Bronchial epithelial cell (primary cell): ENCODE results near the gene PRELP. TPM values are rescaled to one million over a fixed set of nuclear protein-coding genes. Genes with fewer than 3 reads are reported as not detected.
"Not testable (repeated sequence)": the region's sequence is repeated elsewhere in the genome, so short reads cannot be mapped to it uniquely, and the experiment has no call there.

Experiments
- DNase-seq: peaks from one replicate; pipeline ENCODE4 v3.0.0-alpha.2; 2010; ENCODE audit warnings: low read depth
- FAIRE-seq: peaks from 2 replicates; lab custom pipeline; 2011; peaks lifted over from hg19 to GRCh38; lab: Jason Lieb, UNC
- H3K27me3 ChIP-seq: 2 replicates; pipeline ENCODE4 v1.5.1; 2011; ENCODE audit warnings: low read length; ENCODE audit not compliant: control insufficient read depth, insufficient read depth
- H3K36me3 ChIP-seq: 2 replicates; pipeline ENCODE4 v1.5.1; 2011; ENCODE audit warnings: low read length; ENCODE audit not compliant: control insufficient read depth, insufficient read depth
- H3K4me3 ChIP-seq: 2 replicates; pipeline ENCODE4 v1.5.1; 2011; ENCODE audit warnings: mild to moderate bottlenecking, low read depth, low read length, control low read depth
- CTCF ChIP-seq: IDR thresholded peaks from 2 replicates; pipeline ENCODE4 v1.5.1; 2011; ENCODE audit warnings: mild to moderate bottlenecking, moderate library complexity, low read length, control low read depth, inconsistent platforms; ENCODE audit not compliant: insufficient read depth, severe bottlenecking
- total RNA-seq: library from RNA; depleted of rRNA; stranded (reverse); fragments of >200 nt; gene quantifications from 2 replicates; pipeline ENCODE4 v1.2.1, GENCODE V29; 2014

PRELP gene
- total RNA-seq, 1 donor from 2014 or later, result not detected

GRCh38 chr1:203512848-203513584 lies 37.4 kb downstream of the PRELP start:
- peak; percentile 64 for FAIRE-seq
- peak; percentile 91 for DNase-seq
- H3K4me3 ChIP-seq, result no peak overlapping the region
- no peaks in the 10 kb centered on the region for H3K36me3 ChIP-seq
- H3K27me3 ChIP-seq, result no peaks in the 10 kb centered on the region
- TF ChIP-seq CTCF, result no peak

- H3K36me3 ChIP-seq, result no peaks in the 10 kb centered on the region
- FAIRE-seq (no peak), DNase-seq (no peak)
- no peaks in the 10 kb centered on the region for H3K27me3 ChIP-seq
- H3K4me3 ChIP-seq, result no peak overlapping the region
- no peak for TF ChIP-seq CTCF
These were observed 38.0 kb downstream of the PRELP start for GRCh38 chr1:203513585-203514031.

- no peak for TF ChIP-seq CTCF
- no peak for FAIRE-seq
- no peak overlapping the region for H3K4me3 ChIP-seq
- H3K36me3 ChIP-seq, result no peaks in the 10 kb centered on the region
- no peak for DNase-seq
- no peaks in the 10 kb centered on the region for H3K27me3 ChIP-seq
These were observed 40.6 kb downstream of the PRELP start for GRCh38 chr1:203516184-203516583.

GRCh38 chr1:203516906-203517305 lies 41.3 kb downstream of the PRELP start:
- H3K27me3 ChIP-seq, result no peaks in the 10 kb centered on the region
- TF ChIP-seq CTCF, result no peak
- FAIRE-seq (no peak), DNase-seq (no peak)
- H3K4me3 ChIP-seq, result no peak overlapping the region
- no peaks in the 10 kb centered on the region for H3K36me3 ChIP-seq

- no peak for DNase-seq
- no peak for FAIRE-seq
- TF ChIP-seq CTCF, result no peak
- Histone ChIP-seq H3K4me3 (no peak overlapping the region), H3K36me3 (no peaks in the 10 kb centered on the region), H3K27me3 (no peaks in the 10 kb centered on the region)
These were observed 42.0 kb downstream of the PRELP start for GRCh38 chr1:203517426-203518110.

GRCh38 chr1:203518139-203518538 lies 42.5 kb downstream of the PRELP start:
- not testable (repeated sequence) for DNase-seq, H3K36me3 ChIP-seq, H3K27me3 ChIP-seq, H3K4me3 ChIP-seq, FAIRE-seq
